KMS-11 (cell line): ENCODE results near the gene FBXW12.

Source experiments
- H2AFZ ChIP-seq: fragments of 200-600 bp; sonication (generic); 2 replicates; pipeline ENCODE4 v1.6.1; 2016; ENCODE audit warnings: antibody characterized with exemption, mixed run types, low read depth
- H3K27ac ChIP-seq: fragments of 200-600 bp; sonication (generic); 2 replicates; pipeline ENCODE4 v1.6.1; 2016; ENCODE audit warnings: mild to moderate bottlenecking, mixed run types
- H3K27me3 ChIP-seq: fragments of 200-600 bp; sonication (generic); 2 replicates; pipeline ENCODE4 v1.6.1; 2017; ENCODE audit warnings: mild to moderate bottlenecking, low read depth, mixed run types, moderate library complexity; ENCODE audit not compliant: insufficient read depth
- H3K36me3 ChIP-seq: fragments of 200-600 bp; sonication (generic); 2 replicates; pipeline ENCODE4 v1.6.1; 2017; ENCODE audit warnings: mild to moderate bottlenecking, mixed run types; ENCODE audit not compliant: insufficient read depth
- H3K4me1 ChIP-seq: fragments of 200-600 bp; sonication (generic); 2 replicates; pipeline ENCODE4 v1.6.1; 2016; ENCODE audit warnings: mild to moderate bottlenecking, low read depth, mixed run types; ENCODE audit not compliant: poor library complexity, severe bottlenecking
- H3K4me2 ChIP-seq: fragments of 200-600 bp; sonication (generic); 2 replicates; pipeline ENCODE4 v1.7.0; 2016; ENCODE audit warnings: mild to moderate bottlenecking, mixed run types
- H3K4me3 ChIP-seq: fragments of 200-600 bp; sonication (generic); IDR thresholded peaks from 2 replicates; pipeline ENCODE4 v1.6.1; 2017; ENCODE audit warnings: low read depth, low read length, mixed read lengths; ENCODE audit not compliant: insufficient read depth
- H3K79me2 ChIP-seq: fragments of 200-600 bp; sonication (generic); 2 replicates; pipeline ENCODE4 v1.6.1; 2016; ENCODE audit warnings: low read depth, mixed run types; ENCODE audit not compliant: insufficient read depth
- H3K9ac ChIP-seq: fragments of 200-600 bp; sonication (generic); 2 replicates; pipeline ENCODE4 v1.6.1; 2016; ENCODE audit warnings: mild to moderate bottlenecking, mixed run types
- H4K20me1 ChIP-seq: fragments of 200-600 bp; sonication (generic); 2 replicates; pipeline ENCODE4 v1.6.1; 2016; ENCODE audit warnings: mild to moderate bottlenecking, mixed run types; ENCODE audit not compliant: insufficient read depth
- TF ChIP-seq, protein P1 (sequence below): fragments of 200-600 bp; sonication (generic); conservative IDR thresholded peaks from 2 replicates; pipeline ENCODE4 v1.6.1; 2017; ENCODE audit warnings: low read depth, mild to moderate bottlenecking, antibody characterized with exemption, low read length, moderate library complexity, mixed read lengths

Gene FBXW12

DNA sequence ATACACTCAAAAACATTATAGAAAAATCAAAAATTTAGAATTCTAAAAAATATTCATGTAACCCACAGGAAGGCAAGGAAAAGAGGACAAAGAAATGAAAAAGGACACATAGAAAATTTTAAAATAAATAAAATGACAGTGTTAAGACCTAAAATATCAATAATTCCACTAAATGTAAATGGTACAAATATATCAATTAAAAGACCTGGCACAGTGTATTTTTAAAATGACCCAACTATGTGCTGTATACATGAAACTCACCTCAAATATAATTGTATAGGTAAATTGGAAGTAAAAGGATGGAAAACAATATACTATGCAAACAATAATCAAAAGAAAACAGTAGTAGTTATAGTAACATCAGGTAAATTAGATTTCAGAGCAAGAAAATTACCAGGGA lies 10.1 kb upstream of the FBXW12 start:
- TF ChIP-seq, protein P1, sequence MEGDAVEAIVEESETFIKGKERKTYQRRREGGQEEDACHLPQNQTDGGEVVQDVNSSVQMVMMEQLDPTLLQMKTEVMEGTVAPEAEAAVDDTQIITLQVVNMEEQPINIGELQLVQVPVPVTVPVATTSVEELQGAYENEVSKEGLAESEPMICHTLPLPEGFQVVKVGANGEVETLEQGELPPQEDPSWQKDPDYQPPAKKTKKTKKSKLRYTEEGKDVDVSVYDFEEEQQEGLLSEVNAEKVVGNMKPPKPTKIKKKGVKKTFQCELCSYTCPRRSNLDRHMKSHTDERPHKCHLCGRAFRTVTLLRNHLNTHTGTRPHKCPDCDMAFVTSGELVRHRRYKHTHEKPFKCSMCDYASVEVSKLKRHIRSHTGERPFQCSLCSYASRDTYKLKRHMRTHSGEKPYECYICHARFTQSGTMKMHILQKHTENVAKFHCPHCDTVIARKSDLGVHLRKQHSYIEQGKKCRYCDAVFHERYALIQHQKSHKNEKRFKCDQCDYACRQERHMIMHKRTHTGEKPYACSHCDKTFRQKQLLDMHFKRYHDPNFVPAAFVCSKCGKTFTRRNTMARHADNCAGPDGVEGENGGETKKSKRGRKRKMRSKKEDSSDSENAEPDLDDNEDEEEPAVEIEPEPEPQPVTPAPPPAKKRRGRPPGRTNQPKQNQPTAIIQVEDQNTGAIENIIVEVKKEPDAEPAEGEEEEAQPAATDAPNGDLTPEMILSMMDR = no peak
- H3K27ac ChIP-seq = no peak overlapping the region
- H3K79me2 ChIP-seq = no peaks in the 10 kb centered on the region
- H2AFZ ChIP-seq = no peak overlapping the region
- H3K36me3 ChIP-seq = no peaks in the 10 kb centered on the region
- H4K20me1 ChIP-seq = no peaks in the 10 kb centered on the region
- no peaks in the 10 kb centered on the region for H3K27me3 ChIP-seq
- H3K9ac ChIP-seq = no peak overlapping the region
- H3K4me2 ChIP-seq = no peak overlapping the region
- H3K4me1 ChIP-seq = no peaks in the 10 kb centered on the region
- no peak overlapping the region for H3K4me3 ChIP-seq

GRCh38 chr3:48364840-48365239 lies 7.2 kb upstream of the FBXW12 start:
- TF ChIP-seq, protein P1 = no peak
- Histone ChIP-seq H3K36me3 (no peaks in the 10 kb centered on the region), H3K27ac (no peak overlapping the region), H4K20me1 (no peaks in the 10 kb centered on the region), H3K9ac (no peak overlapping the region), H3K4me2 (no peak overlapping the region), H3K4me3 (no peak overlapping the region), H3K4me1 (no peaks in the 10 kb centered on the region), H3K79me2 (no peaks in the 10 kb centered on the region), H2AFZ (no peak overlapping the region), H3K27me3 (no peaks in the 10 kb centered on the region)

GRCh38 chr3:48367201-48367600 lies 4.8 kb upstream of the FBXW12 start:
- no peaks in the 10 kb centered on the region for H3K79me2 ChIP-seq
- no peak overlapping the region for H2AFZ ChIP-seq
- no peak overlapping the region for H3K4me3 ChIP-seq
- H3K4me2 ChIP-seq = no peak overlapping the region
- no peak overlapping the region for H3K27ac ChIP-seq
- no peaks in the 10 kb centered on the region for H4K20me1 ChIP-seq
- no peak overlapping the region for H3K9ac ChIP-seq
- no peaks in the 10 kb centered on the region for H3K27me3 ChIP-seq
- TF ChIP-seq, protein P1 = no peak
- no peaks in the 10 kb centered on the region for H3K36me3 ChIP-seq
- H3K4me1 ChIP-seq = no peaks in the 10 kb centered on the region

GRCh38 chr3:48369693-48370332 lies 2.2 kb upstream of the FBXW12 start:
- H3K4me3 ChIP-seq = no peak overlapping the region
- no peaks in the 10 kb centered on the region for H3K36me3 ChIP-seq
- no peak overlapping the region for H3K9ac ChIP-seq
- no peak overlapping the region for H3K27ac ChIP-seq
- TF ChIP-seq, protein P1 = no peak
- no peaks in the 10 kb centered on the region for H3K27me3 ChIP-seq
- no peak overlapping the region for H3K4me2 ChIP-seq
- H4K20me1 ChIP-seq = no peaks in the 10 kb centered on the region
- H3K4me1 ChIP-seq = no peaks in the 10 kb centered on the region
- H3K79me2 ChIP-seq = no peaks in the 10 kb centered on the region
- H2AFZ ChIP-seq = no peak overlapping the region
